Brain pericyte (primary cell): ENCODE data around the gene SLC35G1.

Experiments used
- DNase-seq: peaks from one replicate; pipeline ENCODE4 v3.0.0-alpha.2; 2012; ENCODE audit warnings: low read depth, low spot score

SLC35G1 gene, protein sequence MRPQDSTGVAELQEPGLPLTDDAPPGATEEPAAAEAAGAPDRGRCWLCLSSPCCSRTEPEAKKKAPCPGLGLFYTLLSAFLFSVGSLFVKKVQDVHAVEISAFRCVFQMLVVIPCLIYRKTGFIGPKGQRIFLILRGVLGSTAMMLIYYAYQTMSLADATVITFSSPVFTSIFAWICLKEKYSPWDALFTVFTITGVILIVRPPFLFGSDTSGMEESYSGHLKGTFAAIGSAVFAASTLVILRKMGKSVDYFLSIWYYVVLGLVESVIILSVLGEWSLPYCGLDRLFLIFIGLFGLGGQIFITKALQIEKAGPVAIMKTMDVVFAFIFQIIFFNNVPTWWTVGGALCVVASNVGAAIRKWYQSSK

DNA sequence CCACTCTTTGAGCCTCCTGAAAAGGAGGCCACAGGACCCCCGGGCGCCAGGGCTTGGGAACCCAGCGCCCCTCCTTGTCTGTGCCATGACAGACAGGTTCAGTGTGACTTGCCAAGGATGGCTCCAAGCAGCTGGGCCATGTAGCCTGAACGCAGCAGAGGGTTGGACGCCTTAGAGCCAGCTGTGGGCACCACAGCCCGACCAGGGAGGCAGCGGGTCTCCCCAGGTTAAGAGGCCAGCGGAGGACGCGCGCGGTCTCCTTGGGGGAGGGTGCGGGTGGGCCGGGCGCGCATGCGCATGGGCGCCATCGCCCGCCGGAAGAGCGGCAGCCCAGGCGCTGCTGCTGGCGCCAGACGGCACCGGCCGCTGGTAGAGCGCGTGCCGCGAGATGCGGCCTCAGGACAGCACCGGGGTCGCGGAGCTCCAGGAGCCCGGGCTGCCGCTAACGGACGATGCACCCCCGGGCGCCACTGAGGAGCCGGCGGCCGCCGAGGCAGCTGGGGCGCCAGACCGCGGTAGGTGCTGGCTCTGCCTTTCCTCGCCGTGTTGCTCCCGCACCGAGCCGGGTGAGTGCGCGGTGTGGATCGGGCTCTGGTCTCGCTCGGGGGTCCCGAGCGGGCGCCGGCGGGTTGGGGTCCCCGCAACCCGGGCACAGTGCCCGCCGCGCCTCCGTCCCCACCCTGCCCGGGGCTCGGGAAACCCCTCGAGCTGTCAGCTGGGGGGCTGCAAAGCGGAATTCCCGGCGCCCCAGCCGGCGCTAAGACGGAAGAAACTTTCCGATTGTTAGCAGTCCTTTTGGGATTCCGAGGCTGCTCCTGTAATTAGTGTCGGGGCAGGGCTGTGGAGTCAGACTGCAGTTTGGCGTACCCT, at the start of gene SLC35G1:
Gene SLC35G1, plus strand, starts transcription at position 333 of the 870 bp plus-strand sequence. Its CDS starts 56 bp downstream, at position 389.
- peak; percentile 26 for DNase-seq

DNA sequence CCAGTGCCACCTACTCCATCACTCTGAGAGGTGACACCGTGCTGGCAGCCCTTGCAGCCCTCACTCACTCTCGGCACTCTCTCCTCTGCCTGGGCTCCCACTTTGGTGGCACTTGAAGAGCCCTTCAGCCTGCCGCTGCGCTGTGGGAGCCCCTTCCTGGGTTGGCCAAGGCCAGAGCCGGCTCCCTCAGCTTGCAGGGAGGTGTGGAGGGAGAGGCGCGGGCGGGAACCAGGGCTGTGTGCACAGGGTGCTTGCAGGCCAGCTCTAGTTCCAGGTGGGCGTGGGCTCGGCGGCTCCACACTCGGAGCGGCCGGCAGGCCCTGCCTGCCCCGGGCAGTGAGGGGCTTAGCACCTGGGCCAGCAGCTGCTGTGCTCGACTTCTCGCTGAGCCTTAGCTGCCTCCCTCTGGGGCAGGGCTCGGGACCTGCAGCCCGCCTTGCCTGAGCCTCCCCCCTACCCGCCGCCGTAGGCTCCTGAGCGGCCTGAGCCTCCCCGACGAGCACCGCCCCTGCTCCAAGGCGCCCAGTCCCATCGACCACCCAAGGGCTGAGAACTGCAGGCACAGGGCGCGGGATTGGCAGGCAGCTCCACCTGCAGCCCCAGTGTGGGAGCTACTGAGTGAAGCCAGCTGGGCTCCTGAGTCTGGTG, 48.7 kb upstream of the SLC35G1 start:
- no peak for DNase-seq

DNA sequence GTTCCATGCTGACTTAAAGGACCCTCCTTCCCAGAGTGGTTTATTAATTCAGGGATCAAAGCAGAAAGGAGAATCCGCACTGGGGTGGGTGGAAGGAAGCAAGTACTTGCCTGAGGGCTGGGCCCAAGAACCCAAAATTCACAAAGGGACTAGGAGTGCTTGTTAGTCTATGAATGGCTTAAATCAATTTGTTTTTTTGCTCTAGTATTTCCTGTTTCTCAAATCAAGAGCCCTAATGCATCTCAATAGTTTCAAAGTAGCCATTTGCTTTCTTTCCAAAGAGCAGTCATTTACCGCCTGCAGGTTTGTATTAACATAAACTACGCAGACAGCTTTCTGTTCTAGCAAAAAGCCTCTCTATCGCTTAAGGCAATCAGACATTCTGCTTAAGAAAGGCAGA, 44.2 kb upstream of the SLC35G1 start:
- no peak for DNase-seq

DNA sequence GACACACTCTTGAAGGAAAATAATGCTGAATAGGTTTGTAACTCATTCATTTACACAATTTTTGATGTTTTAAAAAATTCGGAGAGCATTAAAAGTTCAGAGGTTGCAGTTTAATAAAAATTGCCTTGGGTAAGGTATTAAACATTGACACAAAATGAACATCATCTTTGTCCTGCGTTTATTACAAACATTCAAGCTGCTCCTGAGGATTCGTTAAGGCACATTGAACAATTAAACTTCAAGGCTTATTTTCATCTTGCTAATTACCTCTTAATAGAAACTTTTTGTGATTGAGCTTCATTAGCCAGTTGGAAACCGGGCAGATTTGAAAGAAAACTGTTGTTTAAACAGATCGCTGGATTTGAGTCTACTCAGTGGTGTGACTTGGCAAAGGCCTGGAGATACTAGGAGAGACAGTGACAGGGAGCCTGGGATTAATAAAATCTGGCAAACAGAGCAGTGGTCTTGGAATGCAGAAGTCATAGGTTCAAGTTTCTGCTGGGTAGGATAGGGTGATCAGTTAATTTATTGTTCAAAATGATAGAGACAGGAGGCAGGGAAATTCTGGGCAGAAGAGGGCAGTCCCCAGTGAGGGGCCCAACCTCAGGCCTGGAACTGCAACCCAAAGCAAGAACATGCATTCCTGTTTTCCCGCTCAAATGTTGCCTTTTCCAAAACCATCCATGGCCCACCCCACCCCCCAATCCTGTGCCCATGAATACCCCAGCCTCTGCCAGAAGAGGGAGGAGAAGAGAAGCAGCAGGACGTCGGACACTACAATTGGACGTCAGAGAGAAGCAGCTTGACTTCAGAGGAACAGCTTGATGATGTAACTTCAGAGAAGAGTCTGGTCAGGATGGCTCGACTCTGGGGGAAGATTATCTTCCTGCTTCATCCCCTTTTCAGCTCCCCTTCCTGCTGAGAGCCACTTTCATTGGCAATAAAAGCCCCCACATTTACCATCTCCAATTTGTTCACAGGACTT, 43.5 kb upstream of the SLC35G1 start:
- no peak for DNase-seq

DNA sequence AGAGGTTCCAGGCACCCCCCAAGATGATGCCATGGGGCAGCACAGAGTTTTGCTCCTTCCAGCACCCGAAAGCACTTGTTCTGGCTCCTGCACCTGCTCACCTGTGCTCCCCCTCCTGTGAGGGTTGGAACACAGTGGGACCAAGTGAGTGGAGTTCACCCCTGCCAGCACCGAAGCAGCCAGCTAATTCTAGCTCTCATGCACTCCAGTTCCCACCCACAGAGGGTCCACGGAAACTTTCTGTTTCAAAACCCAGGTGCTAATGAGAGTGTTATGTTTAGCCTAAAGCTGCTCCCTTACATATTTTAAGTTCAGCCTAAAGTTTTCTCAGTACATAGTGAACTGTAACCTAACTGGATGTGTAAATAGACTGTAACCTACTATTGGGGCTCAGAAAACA, 42.6 kb upstream of the SLC35G1 start:
- no peak for DNase-seq

DNA sequence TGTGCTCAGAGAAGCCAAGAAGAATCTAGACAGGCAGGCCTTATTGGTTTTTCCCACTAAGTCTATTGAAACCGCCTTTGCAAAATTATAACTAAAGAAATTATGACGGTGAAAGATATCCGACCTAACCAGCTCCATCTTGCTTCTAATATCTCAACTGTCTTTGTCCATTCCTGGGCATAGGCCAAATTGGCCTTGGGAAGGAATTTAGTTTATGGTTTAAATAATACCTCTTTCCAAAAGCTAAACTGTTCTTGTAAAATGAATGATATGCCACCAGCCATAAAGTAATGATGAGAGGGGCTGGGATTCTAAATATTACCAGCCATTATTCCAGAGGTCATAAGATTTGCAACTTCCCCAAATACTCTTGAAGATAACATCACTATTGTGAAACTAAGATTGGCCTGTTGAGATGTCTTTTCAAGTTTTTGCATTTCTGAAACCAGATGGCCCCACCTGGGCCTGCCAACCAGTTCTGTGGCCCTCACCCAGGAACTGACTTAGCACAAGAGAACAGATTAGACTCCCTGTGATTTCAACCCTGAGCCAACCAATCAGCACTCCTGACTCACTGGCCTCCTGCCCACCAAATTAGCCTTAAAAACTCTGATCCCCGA, 41.2 kb upstream of the SLC35G1 start:
- DNase-seq, result no peak

DNA sequence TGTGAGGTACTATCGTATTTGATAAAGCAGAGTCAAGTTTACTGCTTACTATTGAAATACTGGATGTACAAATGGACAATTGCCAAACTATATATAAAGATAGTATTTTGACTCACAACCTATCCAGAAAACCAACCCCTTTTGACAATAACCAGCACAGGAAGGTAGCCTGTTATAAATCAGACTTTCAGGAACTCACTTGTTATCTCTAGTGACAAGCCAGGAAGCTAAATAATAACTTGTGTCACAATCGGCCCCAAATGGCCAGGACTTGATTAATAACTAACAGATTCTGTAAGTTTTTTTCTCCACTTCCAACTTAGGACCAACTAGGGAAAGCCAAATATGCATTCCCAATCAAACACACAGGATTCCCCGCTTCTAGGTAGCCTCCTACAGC, 38.8 kb upstream of the SLC35G1 start:
- no peak for DNase-seq

DNA sequence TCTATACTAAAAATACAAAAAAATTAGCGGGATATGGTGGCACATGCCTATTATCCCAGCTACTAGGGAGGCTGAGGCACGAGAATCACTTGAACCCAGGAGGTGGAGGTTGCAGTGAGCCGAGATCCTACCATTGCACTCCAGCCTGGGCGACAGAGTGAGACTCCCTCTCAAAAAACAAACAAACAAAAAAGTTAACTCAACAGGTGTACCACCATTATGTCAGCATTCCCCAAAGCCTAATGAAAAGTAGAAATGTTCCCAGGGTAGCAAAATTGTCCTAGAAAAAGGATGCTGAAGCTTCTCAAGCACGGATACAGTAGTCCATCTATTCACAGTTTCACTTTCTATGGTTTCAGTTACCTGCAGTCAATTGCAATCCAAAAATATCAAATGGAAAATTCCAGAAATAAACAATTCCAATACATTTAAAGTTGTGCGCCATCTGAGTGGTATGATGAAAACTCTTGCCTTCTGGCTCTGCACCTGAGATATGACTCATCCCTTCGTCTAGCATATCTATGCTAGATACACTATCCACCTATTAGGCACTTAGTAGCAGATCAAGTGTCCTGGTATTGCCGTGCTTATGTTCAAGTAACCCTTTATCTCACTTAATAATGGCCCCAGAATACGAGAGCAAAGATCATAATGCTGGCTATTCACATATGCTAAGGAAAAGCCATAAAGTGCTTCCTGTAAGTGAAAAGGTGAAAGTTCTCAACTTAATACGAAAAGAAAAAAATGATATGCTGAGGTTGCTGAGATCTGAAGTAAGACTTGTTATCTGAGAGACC, 37.2 kb upstream of the SLC35G1 start:
- DNase-seq, result no peak

DNA sequence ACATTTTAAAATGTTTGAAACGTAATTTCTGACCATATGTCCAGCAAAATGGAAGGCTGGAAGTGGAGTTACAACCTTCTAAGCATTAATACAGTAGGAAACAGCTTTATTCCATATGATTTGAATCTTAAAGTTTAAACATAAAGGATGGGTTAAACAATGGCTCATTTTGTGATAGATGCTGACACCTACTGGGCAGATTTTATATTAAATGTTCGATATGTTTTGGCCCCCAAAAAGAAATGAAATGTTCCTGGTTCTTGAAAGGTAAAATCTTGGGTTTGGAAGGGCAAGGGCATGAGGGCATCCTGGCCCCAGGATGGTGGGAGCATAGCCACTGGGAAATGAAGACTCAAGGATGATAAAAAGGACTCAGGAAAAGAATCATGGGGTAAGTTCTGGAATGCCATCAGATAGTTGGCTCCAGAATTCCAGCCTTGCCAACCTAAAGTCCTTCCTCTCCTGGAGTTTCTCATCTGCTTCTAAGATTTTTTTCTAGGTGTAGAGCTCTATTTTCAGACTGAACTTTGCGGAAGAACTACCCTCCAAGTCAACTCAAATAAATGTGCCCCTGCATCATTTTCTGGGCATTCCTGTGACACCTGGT, 34.6 kb upstream of the SLC35G1 start:
- DNase-seq, result no peak

DNA sequence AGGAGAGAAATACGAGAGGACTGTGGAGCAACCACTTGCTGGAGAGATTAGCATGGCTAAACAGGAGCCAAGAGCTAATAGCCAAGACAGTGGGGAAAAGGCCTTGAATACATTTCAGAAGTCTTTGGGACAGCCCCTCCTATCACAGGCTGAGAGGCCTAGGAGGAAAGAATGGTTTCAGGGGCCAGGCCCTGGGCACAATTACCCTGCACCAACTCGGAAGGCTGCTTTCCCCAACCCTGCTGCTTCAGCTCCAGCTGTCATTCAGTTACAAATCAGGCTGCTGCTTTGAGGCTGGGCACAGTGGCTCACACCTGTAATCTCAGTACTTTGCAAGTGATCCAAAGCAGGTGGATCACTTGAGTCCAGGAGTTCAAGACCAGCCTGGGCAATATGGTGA, 32.0 kb upstream of the SLC35G1 start:
- no peak for DNase-seq

DNA sequence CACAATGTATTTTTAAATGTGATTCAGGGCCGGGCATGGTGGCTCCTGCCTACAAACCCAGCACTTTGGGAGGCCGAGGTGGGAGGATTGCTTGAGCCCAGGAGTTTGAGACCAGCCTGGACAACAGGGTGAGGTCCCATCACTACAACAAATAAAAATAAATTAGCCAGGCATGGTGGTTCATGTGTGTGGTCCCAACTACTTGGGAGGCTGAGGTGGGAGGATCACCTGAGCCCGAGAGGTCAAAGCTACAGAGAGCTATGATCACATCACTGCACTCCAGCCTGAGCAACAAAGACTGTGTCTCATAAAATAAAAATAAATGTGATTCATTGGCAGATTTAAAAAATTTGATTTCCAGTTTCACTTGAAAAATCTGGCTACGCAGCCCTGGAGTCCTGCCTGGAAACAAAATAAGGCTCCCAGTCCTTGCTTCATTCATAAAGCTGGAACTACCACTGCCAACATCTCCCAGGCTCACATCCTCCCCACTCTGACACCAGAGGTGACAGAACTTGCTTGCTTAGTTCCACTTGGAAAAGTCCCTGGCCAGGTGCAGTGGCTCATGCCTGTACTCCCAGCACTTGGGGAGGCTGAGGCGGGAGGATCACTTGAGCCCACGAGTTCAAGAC, 27.9 kb upstream of the SLC35G1 start:
- no peak for DNase-seq

DNA sequence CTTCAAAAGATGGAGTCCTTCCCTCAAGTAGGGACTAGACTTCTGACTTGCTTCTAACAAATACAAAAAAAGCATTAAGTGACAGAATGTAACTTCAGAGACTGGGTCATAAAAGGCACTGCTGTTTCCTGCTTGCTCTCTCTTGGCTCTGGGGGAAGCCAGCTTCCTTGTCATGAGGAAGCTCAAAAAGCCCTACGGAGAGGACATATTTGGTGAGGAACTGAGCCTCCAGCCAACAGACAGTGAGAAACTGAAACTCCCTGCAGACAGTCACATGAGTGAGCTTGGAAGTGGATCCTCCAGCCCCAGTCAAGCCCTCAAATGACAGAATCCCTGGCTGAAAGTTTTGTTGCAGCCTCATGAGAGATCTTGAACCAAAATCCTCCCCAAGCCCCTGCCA, 26.3 kb upstream of the SLC35G1 start:
- DNase-seq, result no peak

DNA sequence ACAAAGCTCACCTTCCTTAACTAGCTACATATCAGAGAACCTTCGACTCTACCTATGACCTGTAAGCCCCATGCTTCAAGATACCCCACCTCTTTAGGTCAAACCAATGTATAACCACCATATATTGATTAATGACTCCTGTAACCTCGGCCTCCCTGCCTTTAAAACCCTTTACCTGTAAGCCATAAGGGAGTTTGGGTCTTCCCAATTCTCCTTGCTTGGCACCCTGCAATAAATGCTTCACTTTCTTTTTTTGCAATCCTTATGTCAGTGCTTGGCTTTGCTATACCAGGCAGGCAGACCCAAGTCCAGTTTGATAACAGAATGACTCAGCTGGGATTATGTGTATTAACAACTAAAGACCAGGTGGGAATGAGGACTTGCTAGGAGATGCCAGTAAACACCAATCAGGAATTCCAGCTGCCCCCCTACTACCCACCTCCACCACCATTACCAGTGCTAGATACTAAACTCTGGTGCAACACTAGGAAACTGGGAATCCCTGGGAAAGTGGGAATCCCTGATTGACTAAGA, 22.0 kb upstream of the SLC35G1 start:
- DNase-seq, result no peak

DNA sequence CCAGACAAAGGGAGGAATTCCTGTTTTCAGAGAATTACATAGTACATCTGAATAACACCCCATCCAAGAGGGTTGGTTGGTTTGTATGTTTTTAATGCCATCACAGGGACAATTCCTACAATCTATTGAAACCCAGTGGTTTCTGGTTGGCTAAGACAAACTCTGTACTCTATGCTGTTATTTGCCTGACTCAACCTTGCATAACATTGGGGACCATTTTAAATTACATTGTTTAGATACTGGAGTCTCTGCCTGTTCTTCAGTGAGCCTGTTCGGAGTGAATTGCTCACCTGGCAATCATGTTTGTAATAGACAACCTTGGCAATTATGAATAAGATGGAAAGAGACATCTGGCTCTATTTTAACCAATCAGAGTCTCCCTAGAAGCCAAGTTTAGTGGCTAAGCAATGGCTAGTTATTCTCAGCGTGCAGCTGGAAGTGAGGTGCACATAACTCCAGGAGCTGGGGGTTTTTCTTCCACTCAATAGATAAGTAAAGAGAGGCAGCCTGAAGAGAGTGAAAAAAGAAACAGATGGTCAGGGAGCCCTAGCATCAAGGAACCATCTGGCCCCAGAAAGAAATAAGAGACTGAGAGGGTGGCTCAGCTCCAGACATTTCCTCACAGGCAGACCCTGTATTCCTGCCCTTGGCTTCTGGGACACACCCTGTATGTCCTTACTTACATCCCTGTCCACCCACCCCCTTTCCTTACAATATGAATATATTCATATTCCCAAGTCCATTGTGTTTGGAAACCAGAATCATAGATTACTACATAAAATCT, 21.2 kb upstream of the SLC35G1 start:
- DNase-seq, result no peak

DNA sequence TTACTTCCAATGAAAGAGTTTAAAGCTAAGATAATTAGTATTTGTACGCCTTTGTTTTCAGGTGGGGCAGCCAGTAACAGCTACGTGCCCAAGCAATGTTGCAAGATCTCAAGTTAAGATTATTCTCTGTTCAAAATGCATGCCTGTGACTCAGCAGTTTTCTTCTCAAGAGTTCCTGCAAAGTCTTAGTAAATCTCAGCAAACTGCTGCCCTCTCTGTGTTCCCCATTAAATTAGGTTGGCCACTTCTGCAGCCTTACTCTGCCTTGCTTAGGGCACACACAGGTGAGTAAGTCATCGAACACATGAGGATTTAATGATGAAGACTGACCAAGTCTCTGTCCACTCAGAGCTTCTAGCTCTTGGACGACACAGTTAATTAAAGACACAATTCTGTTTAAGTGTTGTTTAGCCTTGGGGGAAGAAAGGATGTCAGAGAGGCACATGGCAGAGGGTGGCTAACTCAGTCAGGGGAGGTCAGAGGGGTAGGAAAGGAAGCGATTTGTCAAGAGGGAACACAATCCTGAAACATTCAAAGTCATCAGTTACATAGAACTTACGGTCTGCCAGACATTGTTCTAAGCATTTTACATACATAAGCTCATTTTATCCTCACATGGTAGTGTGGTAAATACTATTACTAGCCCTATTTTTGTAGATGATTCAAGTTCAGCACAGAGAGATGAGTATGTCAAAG, 20.2 kb upstream of the SLC35G1 start:
- DNase-seq, result no peak

DNA sequence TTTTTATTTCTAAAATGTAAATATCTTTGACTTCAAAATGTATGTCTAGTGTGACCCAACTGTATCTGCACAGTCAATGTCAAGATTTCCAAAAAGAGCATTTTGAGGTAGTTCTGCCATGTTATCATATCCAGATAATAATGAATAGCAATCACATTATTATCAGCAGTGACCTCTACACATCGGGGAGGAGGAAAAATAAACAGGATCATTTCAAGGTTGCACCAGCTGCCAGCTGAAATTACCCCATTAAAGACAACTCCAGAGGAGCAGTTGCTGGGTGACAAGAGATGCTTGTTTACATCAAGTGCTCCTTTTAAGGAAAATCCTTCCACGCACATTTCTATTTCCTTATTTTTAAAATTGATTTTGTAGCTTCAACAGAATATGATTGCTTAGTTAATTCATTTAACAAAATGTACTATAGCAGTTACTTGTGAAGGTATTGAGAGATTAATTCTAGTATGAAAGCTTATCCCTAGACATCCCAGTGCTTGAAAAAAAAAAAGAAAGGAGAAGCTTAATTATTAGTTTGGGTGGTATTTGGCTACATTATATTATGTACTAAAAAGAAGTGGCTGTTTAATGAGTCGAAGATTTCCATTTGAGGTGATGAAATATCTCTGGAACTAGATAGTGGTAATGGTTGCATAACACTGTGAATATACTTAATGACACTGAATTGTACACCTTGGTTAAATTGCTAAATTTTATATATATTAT, 19.3 kb upstream of the SLC35G1 start:
- no peak for DNase-seq

DNA sequence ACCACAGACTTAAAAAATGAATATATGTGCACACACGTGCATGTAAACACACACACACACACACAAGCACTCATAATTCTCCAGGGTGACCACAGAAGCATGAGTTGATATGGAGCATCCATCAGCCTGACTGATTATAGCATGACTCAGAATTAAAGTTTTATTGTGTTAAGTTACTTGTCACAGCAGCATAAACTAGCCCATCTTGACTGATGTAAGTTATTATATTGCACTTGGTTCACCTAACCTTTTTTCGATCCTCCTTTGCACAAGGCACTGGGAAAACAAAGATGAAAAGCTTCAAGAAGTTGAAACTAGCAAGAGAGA, 18.8 kb upstream of the SLC35G1 start:
- no peak for DNase-seq
